ENCODE data around the gene HIRIP3. TPM values are rescaled to one million over a fixed set of nuclear protein-coding genes. Genes with fewer than 3 reads are reported as not detected.
"Not testable (repeated sequence)": the region's sequence is repeated elsewhere in the genome, so short reads cannot be mapped to it uniquely, and the experiment has no call there.

Gene HIRIP3
- total and polyA plus RNA-seq, 2 donors from 2014 or later, result 16.0 to 18.7 TPM

GRCh38 chr16:30022887-30023286, 27.5 kb upstream of the HIRIP3 start, which contains the start of gene C16orf92:
TSS of gene C16orf92 (plus strand) at chr16:30023198. CDS start at chr16:30023341, 143 bp downstream.
- H3K36me3 ChIP-seq (ENCODE audit: control insufficient read depth in 2 of 3, insufficient read depth in 3 of 3, low read length in 3 of 3), result no peaks in the 10 kb centered on the region
- no peak within 1 kb of the TSS for H3K27ac ChIP-seq (ENCODE audit: low read depth in 2 of 2, low read length in 2 of 2)
- no peak for TF ChIP-seq CTCF (IDR thresholded peaks at IDR 0.05; ENCODE audit: borderline replicate concordance, extremely low read depth, insufficient read depth)
- peaks cover 0 to 8% (median 0%) of the 10 kb centered on the region in 3 donors for H3K4me1 ChIP-seq (ENCODE audit: control insufficient read depth in 2 of 3, insufficient read depth in 2 of 3, low read depth in 1 of 3, low read length in 3 of 3)
- H3K4me3 ChIP-seq (ENCODE audit: low read length in 3 of 3), result no peak within 1 kb of the TSS
- no peak within 1 kb of the TSS for H3K9ac ChIP-seq (ENCODE audit: low read length in 3 of 3)
- intact Hi-C loops (cut with DNase I), result no loop called here
- no peaks in the 10 kb centered on the region for H3K9me3 ChIP-seq (ENCODE audit: control insufficient read depth in 2 of 3, insufficient read depth in 1 of 3, low read length in 3 of 3)
- FAIRE-seq (no peak), DNase-seq (no peak)
- no peaks in the 10 kb centered on the region for H3K27me3 ChIP-seq (ENCODE audit: control insufficient read depth, insufficient read depth, low read length)

GRCh38 chr16:30018731-30019158, 23.3 kb upstream of the HIRIP3 start:
- peaks cover 0 to 8% (median 0%) of the 10 kb centered on the region in 3 donors for H3K4me1 ChIP-seq (ENCODE audit: control insufficient read depth in 2 of 3, insufficient read depth in 2 of 3, low read depth in 1 of 3, low read length in 3 of 3)
- no peaks in the 10 kb centered on the region for H3K9me3 ChIP-seq (ENCODE audit: control insufficient read depth in 2 of 3, insufficient read depth in 1 of 3, low read length in 3 of 3)
- H3K36me3 ChIP-seq (ENCODE audit: control insufficient read depth in 2 of 3, insufficient read depth in 3 of 3, low read length in 3 of 3), result no peaks in the 10 kb centered on the region
- H3K27me3 ChIP-seq (ENCODE audit: control insufficient read depth, insufficient read depth, low read length), result no peaks in the 10 kb centered on the region
- intact Hi-C loops (cut with DNase I), result no loop called here
- FAIRE-seq, result no peak
- H3K4me3 ChIP-seq (ENCODE audit: low read length in 3 of 3), result no peak overlapping the region
- no peak overlapping the region for H3K27ac ChIP-seq (ENCODE audit: low read depth in 2 of 2, low read length in 2 of 2)
- no peak for TF ChIP-seq CTCF (IDR thresholded peaks at IDR 0.05; ENCODE audit: borderline replicate concordance, extremely low read depth, insufficient read depth)
- H3K9ac ChIP-seq (ENCODE audit: low read length in 3 of 3), result no peak overlapping the region
- DNase-seq, result no peak

- H3K4me1 ChIP-seq (ENCODE audit: control insufficient read depth in 2 of 3, insufficient read depth in 2 of 3, low read depth in 1 of 3, low read length in 3 of 3); H3K4me3 ChIP-seq (ENCODE audit: low read length in 3 of 3); H3K27ac ChIP-seq (ENCODE audit: low read depth in 2 of 2, low read length in 2 of 2); intact Hi-C loops (cut with DNase I); H3K27me3 ChIP-seq (ENCODE audit: control insufficient read depth, insufficient read depth, low read length); DNase-seq; H3K9me3 ChIP-seq (ENCODE audit: control insufficient read depth in 2 of 3, insufficient read depth in 1 of 3, low read length in 3 of 3); FAIRE-seq; H3K9ac ChIP-seq (ENCODE audit: low read length in 3 of 3); H3K36me3 ChIP-seq (ENCODE audit: control insufficient read depth in 2 of 3, insufficient read depth in 3 of 3, low read length in 3 of 3): not testable (repeated sequence)
Measured at GRCh38 chr16:30017937-30018336, 22.5 kb upstream of the HIRIP3 start.

- no peaks in the 10 kb centered on the region for H3K36me3 ChIP-seq (ENCODE audit: control insufficient read depth in 2 of 3, insufficient read depth in 3 of 3, low read length in 3 of 3)
- H3K9me3 ChIP-seq (ENCODE audit: control insufficient read depth in 2 of 3, insufficient read depth in 1 of 3, low read length in 3 of 3), result no peaks in the 10 kb centered on the region
- intact Hi-C loops (cut with DNase I), result no loop called here
- TF ChIP-seq CTCF (IDR thresholded peaks at IDR 0.05; ENCODE audit: borderline replicate concordance, extremely low read depth, insufficient read depth), result no peak
- FAIRE-seq, result no peak
- peaks cover 0 to 8% (median 0%) of the 10 kb centered on the region in 3 donors for H3K4me1 ChIP-seq (ENCODE audit: control insufficient read depth in 2 of 3, insufficient read depth in 2 of 3, low read depth in 1 of 3, low read length in 3 of 3)
- H3K4me3 ChIP-seq (ENCODE audit: low read length in 3 of 3), result no peak overlapping the region
- H3K9ac ChIP-seq (ENCODE audit: low read length in 3 of 3), result no peak overlapping the region
- H3K27ac ChIP-seq (ENCODE audit: low read depth in 2 of 2, low read length in 2 of 2), result no peak overlapping the region
- no peaks in the 10 kb centered on the region for H3K27me3 ChIP-seq (ENCODE audit: control insufficient read depth, insufficient read depth, low read length)
- no peak for DNase-seq
Measured at GRCh38 chr16:30017277-30017656, 21.9 kb upstream of the HIRIP3 start.

Measured in kidney (tissue), 14 donors.